HG03064 (cell line): ENCODE data around the gene PAM.

Source experiments
- ATAC-seq: cut with Tn5 transposase; IDR thresholded peaks from one replicate; pipeline ENCODE4 v1.9.1; 2021; ENCODE audit warnings: low read depth; ENCODE audit not compliant: unreplicated experiment

The PAM gene

GRCh38 chr5:102927007-102927406 is 171.9 kb downstream of the PAM start:
- ATAC-seq: no peak

DNA sequence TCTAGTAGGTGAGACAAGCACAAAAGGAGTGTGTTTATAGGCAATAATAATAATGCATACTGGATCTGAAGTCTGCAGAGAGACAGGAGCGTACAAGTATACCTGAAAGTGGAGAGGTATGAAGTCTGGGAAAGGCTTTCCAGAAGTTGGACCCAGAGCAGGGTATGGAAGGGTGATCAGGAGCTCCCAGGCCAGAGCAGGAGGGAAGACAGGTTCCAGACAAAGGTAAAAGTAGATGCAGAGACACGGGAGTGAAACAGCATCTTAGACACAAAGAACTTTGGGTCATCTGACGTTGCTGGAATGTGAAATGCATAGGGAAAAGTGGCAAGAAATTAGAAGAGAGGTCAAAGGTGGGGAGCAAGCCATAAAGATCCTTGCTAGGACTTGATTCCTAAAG is 175.1 kb downstream of the PAM start:
- ATAC-seq: no peak

DNA sequence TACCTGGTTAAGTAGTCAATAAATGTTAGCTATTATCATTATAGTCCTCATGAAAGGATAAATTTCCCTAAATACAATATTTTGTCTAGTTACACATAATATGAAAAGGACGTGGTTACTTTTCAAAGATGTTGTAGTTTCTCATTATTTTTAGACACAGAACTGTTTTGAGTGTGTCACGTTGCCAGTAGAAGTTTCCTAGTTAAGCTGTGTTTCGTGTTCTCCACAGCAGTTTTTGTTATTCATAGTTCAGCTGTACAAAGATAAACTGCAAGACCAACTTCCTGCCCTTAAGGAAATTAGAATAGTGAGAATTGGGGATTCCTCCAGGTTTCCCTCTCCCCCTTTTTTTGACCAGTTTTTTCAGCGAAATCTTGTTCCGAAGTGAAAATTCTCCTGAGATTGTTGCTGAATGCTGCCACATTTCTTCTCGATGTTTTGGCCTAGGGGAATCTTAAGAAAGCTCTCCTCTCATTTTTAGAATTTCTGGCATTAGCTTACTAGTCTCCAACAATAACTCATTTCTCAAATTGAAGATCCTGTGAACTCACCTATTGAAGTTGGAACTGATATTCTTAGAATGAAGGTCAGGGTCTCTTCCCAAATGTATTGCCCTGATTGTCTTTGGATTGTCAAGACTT is 176.1 kb downstream of the PAM start:
- no peak for ATAC-seq

DNA sequence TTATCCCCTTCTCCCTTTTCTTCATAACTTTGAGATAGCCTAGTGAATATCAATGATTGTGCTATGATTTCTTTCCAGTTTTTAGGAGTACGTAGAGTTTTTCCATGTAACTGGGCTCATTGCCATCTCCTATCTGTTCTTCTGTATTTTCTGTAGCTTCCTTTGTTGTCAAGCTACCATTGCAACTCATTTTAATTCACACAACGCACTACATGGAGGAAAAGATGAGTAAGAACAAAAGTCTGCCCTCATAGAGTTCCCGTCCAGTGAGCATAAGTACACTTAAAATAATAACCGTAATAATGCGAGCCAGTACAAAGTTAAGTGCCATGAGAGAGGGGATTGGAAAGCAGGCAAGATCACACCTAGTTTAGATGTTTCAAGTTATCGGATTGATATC is 177.7 kb downstream of the PAM start:
- no peak for ATAC-seq

GRCh38 chr5:102933316-102933715 is 178.2 kb downstream of the PAM start:
- no peak for ATAC-seq

GRCh38 chr5:102933721-102934459 is 178.8 kb downstream of the PAM start:
- ATAC-seq: no peak

DNA sequence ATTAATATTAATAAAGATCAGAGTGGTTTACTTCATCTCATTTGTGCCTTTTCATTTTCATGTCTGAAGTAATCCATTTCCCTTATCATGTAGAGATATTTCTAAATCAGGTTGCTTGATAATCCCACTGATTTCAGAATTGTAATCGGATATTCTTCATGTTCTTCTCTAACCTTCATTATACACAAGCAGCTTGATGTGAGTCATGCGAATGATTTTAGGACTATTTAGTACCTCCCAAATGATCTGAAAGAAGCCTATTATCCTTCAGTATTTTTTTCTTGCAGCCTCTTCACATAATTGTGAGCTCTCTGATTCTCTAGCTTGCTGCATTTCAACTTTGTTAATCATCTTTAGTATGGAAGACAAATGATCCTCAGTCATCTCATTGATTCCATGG is 182.8 kb downstream of the PAM start:
- ATAC-seq: no peak

DNA sequence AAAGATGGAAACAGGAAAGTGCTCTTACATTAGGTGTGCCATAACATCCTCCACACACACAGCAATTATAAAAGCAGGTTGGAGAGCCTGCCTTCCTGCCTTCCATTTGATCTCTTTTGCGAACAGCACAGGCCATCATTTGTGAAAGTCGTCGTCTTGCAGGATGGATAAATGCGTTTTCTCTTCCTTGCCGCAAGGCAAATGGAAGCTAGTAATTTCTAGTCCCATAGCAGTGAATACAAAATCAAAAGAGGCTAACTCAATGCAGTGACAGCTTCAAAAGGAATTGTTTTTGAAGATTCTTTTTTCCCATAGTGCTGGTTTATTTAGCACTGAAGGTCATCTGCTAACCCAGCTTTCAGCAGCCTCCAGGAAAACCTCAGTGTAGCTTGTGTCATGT is 186.0 kb downstream of the PAM start:
- ATAC-seq: no peak

GRCh38 chr5:102946414-102946813 is 191.3 kb downstream of the PAM start:
- ATAC-seq: no peak

DNA sequence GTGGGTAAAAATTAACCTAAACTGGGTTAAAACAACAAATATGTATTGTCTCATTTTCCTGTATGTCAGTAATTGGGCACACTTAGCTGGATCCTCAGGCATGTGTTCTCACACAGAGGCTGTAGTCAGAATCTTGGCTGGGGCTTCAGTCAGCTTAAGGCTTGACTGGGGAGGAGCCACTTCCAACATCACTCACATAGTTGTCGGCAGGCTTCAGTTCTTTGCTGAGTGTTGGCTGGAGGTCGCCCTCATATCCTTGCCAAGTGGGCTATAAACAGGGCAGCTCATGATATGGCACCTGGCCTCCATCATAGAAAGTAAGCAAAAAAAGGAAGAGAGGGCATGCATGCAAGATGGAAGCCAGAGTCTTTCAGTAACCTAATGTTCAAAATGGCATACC is 191.9 kb downstream of the PAM start:
- no peak for ATAC-seq

DNA sequence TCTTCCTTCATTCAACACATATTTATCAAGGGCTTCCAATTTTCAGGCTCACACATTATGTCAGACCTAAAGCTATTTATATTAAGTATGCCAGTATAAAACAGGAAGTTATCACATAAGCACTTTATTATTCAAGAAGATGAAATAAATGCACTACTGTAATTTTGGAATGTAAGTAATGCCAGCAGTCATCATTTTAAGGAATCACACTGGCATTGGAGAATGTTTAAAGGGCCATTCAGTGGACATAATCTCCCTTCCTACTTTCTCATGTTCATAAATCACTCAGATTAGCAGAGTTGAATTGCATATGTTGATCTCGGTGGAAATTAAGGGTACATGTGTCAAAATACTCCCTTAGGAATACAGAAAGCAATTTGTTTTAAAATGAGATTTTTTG is 200.4 kb downstream of the PAM start:
- no peak for ATAC-seq

DNA sequence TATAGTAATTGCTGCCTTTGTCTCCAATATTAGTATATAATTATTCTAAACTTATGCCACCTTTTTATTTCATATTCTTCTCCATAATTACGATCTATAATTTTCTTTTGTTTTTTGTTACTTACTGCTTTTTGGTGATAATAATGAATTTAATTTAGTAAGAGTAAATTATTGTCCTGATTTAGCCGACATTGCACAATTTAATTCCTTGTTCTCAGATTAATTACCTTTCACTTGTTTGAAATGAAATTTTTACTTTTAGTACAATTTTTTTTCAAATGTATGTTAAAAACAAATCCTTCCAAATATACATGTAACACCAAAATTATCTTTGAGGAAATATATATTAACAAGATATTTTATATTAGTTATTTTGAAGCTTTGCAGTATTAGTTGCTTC is 201.5 kb downstream of the PAM start:
- ATAC-seq: no peak

DNA sequence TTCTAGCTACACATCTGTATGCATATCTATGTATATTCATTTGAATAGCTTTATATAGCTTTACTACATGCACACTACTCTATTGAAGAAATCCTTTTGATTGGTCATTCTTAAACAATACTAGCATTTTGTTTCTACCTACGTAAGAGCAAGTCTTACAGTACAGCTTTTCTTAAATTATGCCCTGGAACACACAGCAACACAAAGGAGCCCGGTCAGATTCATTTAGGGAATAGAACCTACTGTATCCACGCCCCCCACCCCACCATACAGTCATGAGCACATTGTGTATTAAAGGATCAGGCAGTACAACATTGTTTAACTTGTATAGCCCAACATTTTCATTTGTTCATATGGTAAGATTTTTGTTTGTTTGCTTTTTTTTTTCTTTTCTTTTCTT is 202.0 kb downstream of the PAM start:
- ATAC-seq: no peak

DNA sequence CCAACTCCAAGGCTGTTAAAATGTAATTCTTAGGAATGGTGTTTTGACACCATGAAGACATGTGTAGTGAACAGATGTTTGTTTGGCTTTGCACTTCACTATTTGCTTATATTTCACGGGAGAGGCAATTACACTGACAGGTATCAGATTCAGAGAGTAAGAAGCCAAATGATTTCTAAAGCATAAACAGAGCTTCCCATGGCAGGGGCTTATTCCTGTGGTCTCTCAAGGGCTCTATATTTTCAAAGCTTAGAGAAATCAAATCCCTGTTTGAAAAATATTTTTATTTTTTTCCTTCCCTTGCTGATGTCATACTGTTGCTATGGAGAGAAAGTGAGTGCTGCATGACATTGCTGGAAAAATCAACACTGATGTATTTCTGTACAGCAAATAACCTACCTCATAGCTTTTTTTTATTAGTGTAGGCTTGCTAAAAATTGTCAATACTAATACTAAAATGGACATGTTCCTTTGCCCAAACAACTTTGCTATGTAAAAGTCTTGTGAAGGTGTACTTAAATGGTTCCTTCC is 203.4 kb downstream of the PAM start:
- ATAC-seq: no peak

DNA sequence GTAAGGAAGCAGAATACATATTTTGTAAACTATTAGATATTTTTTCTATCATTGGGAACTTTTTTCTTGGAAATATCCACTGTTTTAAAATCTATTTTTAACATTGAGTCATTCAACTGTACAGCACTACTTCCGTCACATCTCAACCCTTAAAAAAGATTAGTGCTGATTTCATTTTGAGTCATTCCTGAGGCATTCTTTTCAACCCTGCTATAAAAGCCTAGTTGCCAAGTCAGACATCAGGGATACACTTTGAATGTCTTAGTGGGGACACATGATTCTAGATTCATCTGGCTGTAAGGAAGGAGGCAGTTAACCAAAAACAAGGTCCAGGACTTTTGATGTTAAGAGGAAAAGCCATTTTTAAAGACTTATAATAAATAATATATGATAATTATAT is 203.9 kb downstream of the PAM start:
- no peak for ATAC-seq

DNA sequence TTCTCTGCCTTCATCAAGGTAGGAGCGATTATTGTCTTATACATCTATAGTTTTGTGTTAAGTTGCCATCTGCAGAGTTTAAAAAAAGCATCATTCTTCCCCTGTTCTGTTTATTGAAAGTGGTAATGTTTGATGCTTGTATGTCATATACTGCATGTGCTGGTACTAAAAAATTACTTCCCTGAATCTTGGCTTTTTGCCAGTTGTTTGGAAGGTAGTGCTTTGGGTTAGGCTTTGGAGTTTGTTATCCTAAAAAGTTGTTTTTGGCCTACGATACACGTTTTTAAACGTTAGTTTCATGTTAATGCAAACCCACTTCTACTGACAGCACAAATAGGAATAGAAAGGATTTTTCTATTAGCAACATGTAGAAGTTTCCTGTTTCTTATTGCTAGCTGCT is 206.6 kb downstream of the PAM start:
- no peak for ATAC-seq

DNA sequence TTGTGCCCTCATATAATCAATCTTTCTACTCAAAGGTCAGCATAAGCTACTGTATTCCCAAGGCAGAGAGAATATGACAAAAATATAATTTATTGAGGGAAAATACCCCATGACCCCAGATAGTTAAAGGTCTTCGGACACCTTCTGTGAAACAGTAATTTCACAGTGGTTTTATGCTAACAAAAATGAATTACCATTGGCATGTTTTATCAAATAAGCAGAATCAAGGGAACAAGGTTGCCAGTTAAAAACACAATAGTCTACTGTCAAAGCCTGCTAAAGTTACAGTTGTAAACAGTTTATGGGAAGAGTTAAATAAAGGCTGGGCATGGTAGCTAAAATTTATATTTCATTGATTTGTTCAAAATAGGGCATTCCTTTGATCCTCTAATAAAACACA is 210.5 kb downstream of the PAM start:
- no peak for ATAC-seq

GRCh38 chr5:102969641-102970040 is 214.5 kb downstream of the PAM start:
- ATAC-seq: no peak

- ATAC-seq: no peak
Measured at GRCh38 chr5:102971676-102972293, 216.7 kb downstream of the PAM start.

DNA sequence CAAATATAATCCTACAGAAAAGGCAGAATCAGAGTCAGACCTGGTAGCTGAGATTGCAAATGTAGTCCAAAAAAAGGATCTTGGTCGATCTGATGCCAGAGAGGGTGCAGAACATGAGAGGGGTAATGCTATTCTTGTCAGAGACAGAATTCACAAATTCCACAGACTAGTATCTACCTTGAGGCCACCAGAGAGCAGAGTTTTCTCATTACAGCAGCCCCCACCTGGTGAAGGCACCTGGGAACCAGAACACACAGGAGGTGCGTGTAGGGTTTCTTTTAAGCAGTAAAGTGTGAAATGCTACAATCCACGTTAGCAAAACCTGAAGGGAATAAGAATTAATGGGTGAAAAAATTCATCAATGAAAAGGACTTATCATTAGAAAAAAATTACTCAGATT is 219.1 kb downstream of the PAM start:
- ATAC-seq: no peak

DNA sequence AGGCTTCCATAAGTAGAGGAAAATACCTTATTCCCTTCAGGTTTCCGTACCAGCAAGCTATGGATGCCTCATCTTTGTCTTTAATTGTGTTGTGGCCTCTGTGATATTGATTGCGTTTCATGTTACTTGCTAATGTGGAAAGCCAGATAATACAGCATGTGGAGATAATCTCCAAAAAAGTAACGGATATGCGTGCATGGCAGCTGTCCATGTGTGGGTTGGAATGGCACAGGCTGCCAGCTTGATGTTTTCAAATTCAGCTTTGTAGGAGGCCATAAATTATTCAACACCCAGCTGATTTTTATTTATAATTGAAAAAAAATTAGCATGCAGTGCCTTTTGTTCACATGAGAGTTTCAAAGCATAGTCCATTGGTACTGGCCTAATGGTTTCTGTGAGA is 219.9 kb downstream of the PAM start:
- ATAC-seq: no peak
